Measurements from ENCODE around the gene RAB10.
"Not testable (repeated sequence)": the region's sequence is repeated elsewhere in the genome, so short reads cannot be mapped to it uniquely, and the experiment has no call there.

The RAB10 gene

GRCh38 chr2:26164641-26165211 is 130.8 kb downstream of the RAB10 start:
- DNase-seq: no peak

GRCh38 chr2:26165403-26165802 is 131.5 kb downstream of the RAB10 start:
- no peak for DNase-seq

GRCh38 chr2:26166541-26166940 is 132.7 kb downstream of the RAB10 start:
- DNase-seq: not testable (repeated sequence)

- DNase-seq: no peak
Measured at GRCh38 chr2:26168785-26169184, 134.9 kb downstream of the RAB10 start.

- DNase-seq: no peak
Measured at GRCh38 chr2:26169226-26169625, 135.3 kb downstream of the RAB10 start.

GRCh38 chr2:26169681-26170414 is 136.0 kb downstream of the RAB10 start:
- no peak for DNase-seq

GRCh38 chr2:26170795-26171194 is 136.9 kb downstream of the RAB10 start:
- no peak for DNase-seq

GRCh38 chr2:26172189-26172870 is 138.4 kb downstream of the RAB10 start:
- no peak for DNase-seq

GRCh38 chr2:26172871-26173775 is 139.2 kb downstream of the RAB10 start, which contains the start of gene GAREM2:
Gene GAREM2, plus strand, starts transcription at chr2:26173088. Its CDS starts 133 bp downstream, at chr2:26173221.
- DNase-seq: no peak

GRCh38 chr2:26173776-26174482 is 140.0 kb downstream of the RAB10 start:
- no peak for DNase-seq

GRCh38 chr2:26174691-26175465 is 141.0 kb downstream of the RAB10 start:
- no peak for DNase-seq

GRCh38 chr2:26175466-26176278 is 141.8 kb downstream of the RAB10 start:
- DNase-seq: no peak

GRCh38 chr2:26176279-26176615 is 142.4 kb downstream of the RAB10 start:
- DNase-seq: no peak

GRCh38 chr2:26177122-26177521 is 143.2 kb downstream of the RAB10 start:
- DNase-seq: no peak

GRCh38 chr2:26178246-26178645 is 144.4 kb downstream of the RAB10 start:
- DNase-seq: no peak

GRCh38 chr2:26178746-26179436 is 145.0 kb downstream of the RAB10 start:
- no peak for DNase-seq

GRCh38 chr2:26179446-26179913 is 145.6 kb downstream of the RAB10 start:
- DNase-seq: no peak

GRCh38 chr2:26182441-26182840 is 148.6 kb downstream of the RAB10 start:
- DNase-seq: no peak

- no peak for DNase-seq
Measured at GRCh38 chr2:26182887-26183630, 149.2 kb downstream of the RAB10 start.

Data from effector CD8-positive, alpha-beta T cell (primary cell).